ENCODE measurements around the gene HFM1.
A peak's percentile ranks its signal among the peaks of the same experiment; 100 is the strongest.

HFM1 gene

DNA sequence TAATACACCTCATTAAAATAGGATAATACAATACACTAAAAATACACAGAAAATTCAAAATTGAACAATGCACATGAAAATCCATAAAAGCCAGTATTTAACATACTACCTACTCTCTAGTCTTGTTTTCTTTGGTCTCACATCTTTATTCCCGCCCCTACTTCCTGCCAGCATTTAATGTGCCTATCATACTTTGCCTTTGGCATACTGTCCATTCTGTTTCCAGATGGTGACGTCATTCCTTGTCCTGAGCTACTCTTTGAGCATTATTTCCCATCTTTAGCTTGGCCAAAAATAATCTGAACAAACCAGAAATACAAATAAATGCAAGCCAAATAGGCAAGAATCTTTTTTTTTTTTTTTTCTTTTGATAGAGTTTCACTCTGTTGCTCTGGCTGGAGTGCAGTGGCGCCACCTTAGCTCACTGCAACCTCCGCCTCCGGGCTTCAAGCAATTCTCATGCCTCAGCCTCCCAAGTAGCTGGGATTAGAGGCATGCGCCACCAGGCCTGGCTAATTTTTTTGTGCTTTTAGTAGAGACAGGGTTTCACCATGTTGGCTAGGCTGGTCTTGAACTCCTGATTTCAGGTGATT lies 4.4 kb downstream of the HFM1 start:
- ChIA-PET POLR2A (no interaction called here), CTCF (interaction anchor here (0.6 to 1.0 kb wide), 2 partner anchors 86 to 106 kb away, joined by 3 read pairs; no protein-coding TSS in a partner anchor)
- peak; percentile 72 for TF ChIP-seq ZNF384 (IDR thresholded peaks at IDR 0.05)
- TF ChIP-seq, protein P1, sequence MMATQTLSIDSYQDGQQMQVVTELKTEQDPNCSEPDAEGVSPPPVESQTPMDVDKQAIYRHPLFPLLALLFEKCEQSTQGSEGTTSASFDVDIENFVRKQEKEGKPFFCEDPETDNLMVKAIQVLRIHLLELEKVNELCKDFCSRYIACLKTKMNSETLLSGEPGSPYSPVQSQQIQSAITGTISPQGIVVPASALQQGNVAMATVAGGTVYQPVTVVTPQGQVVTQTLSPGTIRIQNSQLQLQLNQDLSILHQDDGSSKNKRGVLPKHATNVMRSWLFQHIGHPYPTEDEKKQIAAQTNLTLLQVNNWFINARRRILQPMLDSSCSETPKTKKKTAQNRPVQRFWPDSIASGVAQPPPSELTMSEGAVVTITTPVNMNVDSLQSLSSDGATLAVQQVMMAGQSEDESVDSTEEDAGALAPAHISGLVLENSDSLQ (IDR thresholded peaks at IDR 0.05), result peak; percentile 71; the same call in 1 of the 2 replicates
- no peak for TF ChIP-seq SUZ12 (IDR thresholded peaks at IDR 0.05)
- no peak for DNase-seq (ENCODE audit: extremely low spot score)

DNA sequence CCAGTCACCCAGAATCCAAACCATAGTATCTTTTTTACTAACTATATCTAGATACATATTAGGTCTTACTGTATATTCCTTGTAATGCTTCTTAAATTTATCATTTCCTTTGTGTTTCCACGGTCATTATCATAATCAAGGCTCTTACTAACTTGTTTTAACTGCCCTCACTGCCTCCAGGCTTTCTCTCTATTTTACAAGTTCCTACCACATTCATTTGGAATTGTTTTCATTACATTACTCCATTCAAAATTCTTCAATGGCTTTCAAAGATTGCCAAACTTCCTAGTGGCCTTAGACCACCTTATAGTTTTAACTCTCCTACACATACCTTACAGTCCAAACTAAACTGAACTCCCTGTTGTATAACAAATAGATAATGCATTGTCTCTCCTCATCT lies 6.3 kb downstream of the HFM1 start:
- ChIA-PET CTCF (no interaction called here), POLR2A (no interaction called here)
- TF ChIP-seq FOXM1 (IDR thresholded peaks at IDR 0.05; ENCODE audit: borderline replicate concordance) (no peak), BHLHE40 (IDR thresholded peaks at IDR 0.05; ENCODE audit: borderline replicate concordance) (no peak), FOXK2 (IDR thresholded peaks at IDR 0.05) (no peak)
- no peak for DNase-seq (ENCODE audit: extremely low spot score)

DNA sequence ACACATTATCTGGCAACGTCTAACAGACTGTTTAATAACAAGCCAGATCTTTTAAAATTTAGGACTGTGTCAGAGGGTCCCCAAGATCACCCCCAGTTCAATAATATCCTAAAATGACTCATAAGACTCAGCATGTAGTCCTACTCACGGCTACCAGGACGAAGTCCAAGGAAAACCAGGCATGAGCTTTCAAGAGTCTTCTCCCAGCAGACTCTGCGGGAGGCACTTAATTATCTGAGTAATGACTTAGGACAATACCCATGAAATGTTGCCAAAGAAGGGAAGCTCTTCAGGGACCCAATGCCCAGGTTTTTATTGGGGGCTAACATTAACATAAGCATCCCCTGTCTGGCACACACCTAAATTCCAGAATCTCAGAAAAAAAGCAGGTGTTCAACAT lies 7.0 kb downstream of the HFM1 start:
- DNase-seq (ENCODE audit: extremely low spot score), result peak; percentile 16
- no peak for TF ChIP-seq SUZ12 (IDR thresholded peaks at IDR 0.05)
- TF ChIP-seq CTBP1 (IDR thresholded peaks at IDR 0.05; ENCODE audit: borderline replicate concordance), result no peak
- POLR2A ChIA-PET, result no interaction called here

DNA sequence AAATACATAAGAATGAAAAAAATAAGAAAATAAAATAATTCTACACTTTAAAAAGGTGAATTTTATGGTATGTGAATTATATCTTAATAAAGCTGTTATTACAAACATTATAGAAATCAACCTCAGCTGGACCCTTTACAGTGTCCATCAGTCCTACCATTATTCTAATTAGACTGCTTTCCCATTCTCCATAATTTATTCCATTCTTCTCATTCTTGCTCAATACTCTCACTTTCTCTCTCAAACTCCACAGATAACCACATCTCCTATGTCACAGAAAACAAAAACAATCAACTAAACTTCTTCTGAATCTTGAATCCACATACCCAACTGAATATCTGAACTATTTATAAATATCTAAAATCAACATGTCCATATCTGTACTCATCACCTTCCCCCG lies 11.6 kb downstream of the HFM1 start:
- TF ChIP-seq LEF1 (IDR thresholded peaks at IDR 0.05; ENCODE audit: borderline replicate concordance), result no peak
- no peak for TF ChIP-seq FOXM1 (IDR thresholded peaks at IDR 0.05; ENCODE audit: borderline replicate concordance)
- no peak for TF ChIP-seq L3MBTL2 (conservative IDR thresholded peaks at IDR 0.05)
- TF ChIP-seq ARNT (IDR thresholded peaks at IDR 0.05), result no peak
- no peak for TF ChIP-seq ZNF384 (IDR thresholded peaks at IDR 0.05)
- TF ChIP-seq ELF4 (IDR thresholded peaks at IDR 0.05), result no peak
- TF ChIP-seq CTBP1 (IDR thresholded peaks at IDR 0.05; ENCODE audit: borderline replicate concordance), result no peak
- TF ChIP-seq, protein P1 (IDR thresholded peaks at IDR 0.05), result no peak
- no peak for TF ChIP-seq TARDBP (IDR thresholded peaks at IDR 0.05)
- no peak for TF ChIP-seq HDGF (IDR thresholded peaks at IDR 0.05; ENCODE audit: borderline replicate concordance)
- no peak for TF ChIP-seq NFRKB (IDR thresholded peaks at IDR 0.05)
- no peak for TF ChIP-seq SUZ12 (IDR thresholded peaks at IDR 0.05)
- no peak for TF ChIP-seq SP1 (IDR thresholded peaks at IDR 0.05)
- CTCF ChIA-PET, result no interaction called here
- DNase-seq (ENCODE audit: extremely low spot score), result no peak
- POLR2A ChIA-PET, result no interaction called here

More for the DNA sequence above, 7.0 kb downstream of the HFM1 start:
- CTCF ChIA-PET, result interaction anchor here (1.2 kb wide), 1 partner anchor 118 kb away, joined by 3 read pairs; no protein-coding TSS in a partner anchor

DNA sequence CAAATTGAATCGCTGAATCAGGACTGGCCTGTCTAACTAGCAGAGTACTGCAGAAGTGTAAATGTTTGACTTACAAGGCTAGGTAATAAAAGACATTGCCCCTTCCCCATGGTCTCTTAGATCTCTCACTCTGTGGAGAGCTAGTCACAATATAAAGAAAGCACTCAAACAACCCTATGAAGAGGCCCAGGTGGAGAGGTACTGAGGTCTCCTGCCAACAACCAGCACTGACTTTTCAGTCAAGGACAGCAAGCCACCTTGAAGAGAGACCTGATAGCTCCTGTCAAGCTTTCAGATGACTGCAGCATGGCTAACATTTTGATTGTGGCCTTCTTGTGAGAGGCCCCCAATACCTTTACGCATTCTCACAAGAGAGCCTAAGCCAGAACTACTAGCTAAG lies 18.5 kb downstream of the HFM1 start:
- ChIA-PET POLR2A (interaction anchor here (1.5 kb wide), 1 partner anchor 19 kb away, joined by 4 read pairs; the partner anchor contains the start of gene HFM1), CTCF (no interaction called here)
- DNase-seq (ENCODE audit: extremely low spot score), result no peak
- TF ChIP-seq, protein P1 (IDR thresholded peaks at IDR 0.05), result no peak
- no peak for TF ChIP-seq ELF4 (IDR thresholded peaks at IDR 0.05)
- TF ChIP-seq NFRKB (IDR thresholded peaks at IDR 0.05), result no peak

DNA sequence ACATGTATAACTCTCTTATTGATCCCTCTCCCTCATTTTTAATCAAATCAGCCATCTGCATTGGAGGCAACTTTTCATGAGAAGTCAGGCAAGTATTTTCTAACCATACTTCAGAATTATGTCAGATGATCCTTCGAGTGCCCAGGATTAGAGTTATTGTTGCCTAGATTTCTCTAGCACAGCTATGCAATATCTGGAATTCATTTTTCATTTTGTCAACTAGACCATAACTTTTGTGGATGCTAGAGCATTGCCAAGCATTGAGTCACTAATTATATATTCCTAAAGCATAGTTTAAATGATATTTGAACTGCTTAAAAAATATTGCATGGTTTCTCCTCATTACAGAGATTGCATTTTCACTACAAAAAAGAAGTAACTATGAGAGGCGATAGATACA lies 21.2 kb downstream of the HFM1 start:
- POLR2A ChIA-PET, result no interaction called here

DNA sequence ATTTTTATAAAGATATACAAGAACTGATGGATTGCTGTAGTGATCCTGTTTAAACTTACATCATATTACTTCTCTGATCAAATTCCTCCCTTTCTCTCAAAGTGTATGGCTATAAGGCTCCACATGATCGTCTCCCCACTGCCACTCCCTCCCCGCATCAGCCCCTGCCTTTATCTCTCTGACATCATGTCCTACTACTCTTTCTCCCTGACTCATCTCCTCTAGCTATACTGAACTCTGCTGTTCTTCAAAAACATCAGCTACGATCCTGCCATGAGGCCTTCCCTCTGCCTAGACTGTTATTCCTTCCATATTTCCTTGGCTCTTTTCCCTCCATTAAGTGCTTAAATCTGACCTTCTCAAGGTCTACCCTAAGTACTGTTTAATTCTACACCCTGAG lies 22.8 kb downstream of the HFM1 start:
- ChIA-PET POLR2A (no interaction called here), CTCF (interaction anchor here (0.6 kb wide), 1 partner anchor 27 kb away, joined by 3 read pairs; no protein-coding TSS in a partner anchor)
- no peak for TF ChIP-seq ZNF384 (IDR thresholded peaks at IDR 0.05)
- TF ChIP-seq BHLHE40 (IDR thresholded peaks at IDR 0.05; ENCODE audit: borderline replicate concordance), result no peak
- TF ChIP-seq LEF1 (IDR thresholded peaks at IDR 0.05; ENCODE audit: borderline replicate concordance), result no peak
- no peak for TF ChIP-seq ARNT (IDR thresholded peaks at IDR 0.05)
- TF ChIP-seq, protein P1 (IDR thresholded peaks at IDR 0.05), result no peak
- no peak for TF ChIP-seq L3MBTL2 (conservative IDR thresholded peaks at IDR 0.05)
- TF ChIP-seq SP1 (IDR thresholded peaks at IDR 0.05), result no peak
- TF ChIP-seq NFRKB (IDR thresholded peaks at IDR 0.05), result no peak
- TF ChIP-seq SUZ12 (IDR thresholded peaks at IDR 0.05), result no peak

More for the DNA sequence above, 21.2 kb downstream of the HFM1 start:
- CTCF ChIA-PET, result no interaction called here
- TF ChIP-seq NFRKB (IDR thresholded peaks at IDR 0.05), result no peak
- TF ChIP-seq SUZ12 (IDR thresholded peaks at IDR 0.05), result no peak
- no peak for TF ChIP-seq BHLHE40 (IDR thresholded peaks at IDR 0.05; ENCODE audit: borderline replicate concordance)
- no peak for TF ChIP-seq ZNF384 (IDR thresholded peaks at IDR 0.05)
- no peak for TF ChIP-seq FOXM1 (IDR thresholded peaks at IDR 0.05; ENCODE audit: borderline replicate concordance)
- TF ChIP-seq FOXK2 (IDR thresholded peaks at IDR 0.05), result no peak
- no peak for TF ChIP-seq ELF4 (IDR thresholded peaks at IDR 0.05)
- no peak for TF ChIP-seq TARDBP (IDR thresholded peaks at IDR 0.05)
- no peak for DNase-seq (ENCODE audit: extremely low spot score)

More for the DNA sequence above, 22.8 kb downstream of the HFM1 start:
- no peak for DNase-seq (ENCODE audit: extremely low spot score)

Measured in HEK293T (cell line).